ENCODE measurements around the gene THOC3.
"Not testable (repeated sequence)": the region's sequence is repeated elsewhere in the genome, so short reads cannot be mapped to it uniquely, and the experiment has no call there.

GRCh38 chr5:175962329-175962728 is 5.8 kb downstream of the THOC3 start:
- not testable (repeated sequence) for TF ChIP-seq CTCF (IDR thresholded peaks at IDR 0.05); ZFX (IDR thresholded peaks at IDR 0.05; ENCODE audit: borderline replicate concordance)
